Activated T-helper 1 cell treated with anti-CD3 and anti-CD28 coated beads, Interleukin-12 subunit alpha, Interleukin-12 subunit beta, Interleukin-2, Interleukin-4 antibody, amounts not matched to agents 30 ng/mL and 10 ng/mL and 1 ng/mL, durations not matched to agents 14 hours and 24 hours and 36 hours (primary cell): ENCODE results near the gene LPP. TPM values are rescaled to one million over a fixed set of nuclear protein-coding genes. Genes with fewer than 3 reads are reported as not detected.

ENCODE experiments used
- DNase-seq: peaks from one replicate; pipeline ENCODE4 v3.0.0; 2021; ENCODE audit warnings: low spot score
- H3K27ac Mint-ChIP-seq: one replicate; pipeline ENCODE4 v1.8.0; 2021; ENCODE audit warnings: mild to moderate bottlenecking, mixed read lengths
- H3K27me3 Mint-ChIP-seq: one replicate; pipeline ENCODE4 v1.8.0; 2022; ENCODE audit warnings: mild to moderate bottlenecking, moderate library complexity, mixed read lengths; ENCODE audit not compliant: insufficient read depth
- H3K36me3 Mint-ChIP-seq: one replicate; pipeline ENCODE4 v1.8.0; 2021; ENCODE audit warnings: low read depth, mixed read lengths
- H3K4me1 Mint-ChIP-seq: one replicate; pipeline ENCODE4 v1.8.0; 2021; ENCODE audit warnings: low read depth, mixed read lengths
- H3K4me3 Mint-ChIP-seq: one replicate; pipeline ENCODE4 v1.8.0; 2021; ENCODE audit warnings: mild to moderate bottlenecking, moderate library complexity, mixed read lengths
- H3K9me3 Mint-ChIP-seq: one replicate; pipeline ENCODE4 v1.8.0; 2021; ENCODE audit warnings: mixed read lengths
- intact Hi-C: fragments of 100-400 bp; cut with micrococcal nuclease; formaldehyde crosslinking; loops from one replicate; pipeline ENCODE4 v1.15.1; 2024
- total RNA-seq: library from RNA; stranded (reverse); gene quantifications from 2 replicates; pipeline ENCODE4 v1.2.3, GENCODE V29; 2022

Gene LPP
- total RNA-seq, 1 donor from 2014 or later, result 38.2 TPM

DNA sequence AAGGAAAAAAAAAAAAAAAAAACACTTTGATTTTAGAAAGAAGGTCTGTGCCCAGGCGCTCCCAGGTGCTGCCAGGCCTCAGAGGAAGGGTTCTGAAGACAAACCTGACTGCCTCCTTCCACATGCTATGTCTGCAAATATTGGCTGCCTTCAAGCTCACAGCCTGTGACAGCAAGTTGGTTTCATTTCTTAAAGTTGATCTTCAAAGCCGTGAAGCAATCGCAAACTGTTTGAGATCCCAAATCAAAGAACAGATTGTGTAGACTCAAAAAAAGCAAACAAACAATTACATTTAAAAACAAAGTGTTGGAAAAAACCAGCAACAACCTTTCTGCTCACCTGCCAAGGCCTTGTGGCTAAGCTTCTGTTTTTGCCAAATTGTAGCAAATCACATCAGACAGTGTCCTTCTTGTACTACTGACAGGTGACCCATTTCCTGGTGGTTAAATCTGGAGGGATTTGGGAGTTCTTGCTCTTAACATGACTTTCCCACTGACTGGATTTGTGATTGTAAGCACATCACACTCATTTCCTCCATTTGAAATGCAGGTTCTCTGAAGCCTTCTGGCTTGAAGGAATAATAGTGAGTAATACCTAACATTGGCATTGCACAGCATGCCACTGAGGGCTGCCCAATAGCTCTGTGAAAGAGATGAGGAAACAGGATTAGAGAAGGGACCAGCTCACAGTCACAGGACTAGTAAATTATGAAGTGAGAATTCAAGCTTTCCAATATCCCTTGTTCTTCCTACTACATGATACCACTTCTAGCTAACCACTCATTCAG is 502.4 kb downstream of the LPP start:
- no peak overlapping the region for H3K4me3 Mint-ChIP-seq
- intact Hi-C loops, result no loop called here
- H3K27ac Mint-ChIP-seq, result no peak overlapping the region
- DNase-seq, result no peak
- no peaks in the 10 kb centered on the region for H3K4me1 Mint-ChIP-seq
- H3K27me3 Mint-ChIP-seq, result peaks cover 2% of the 10 kb centered on the region
- H3K36me3 Mint-ChIP-seq, result peaks cover 7% of the 10 kb centered on the region
- peaks cover 2% of the 10 kb centered on the region for H3K9me3 Mint-ChIP-seq

DNA sequence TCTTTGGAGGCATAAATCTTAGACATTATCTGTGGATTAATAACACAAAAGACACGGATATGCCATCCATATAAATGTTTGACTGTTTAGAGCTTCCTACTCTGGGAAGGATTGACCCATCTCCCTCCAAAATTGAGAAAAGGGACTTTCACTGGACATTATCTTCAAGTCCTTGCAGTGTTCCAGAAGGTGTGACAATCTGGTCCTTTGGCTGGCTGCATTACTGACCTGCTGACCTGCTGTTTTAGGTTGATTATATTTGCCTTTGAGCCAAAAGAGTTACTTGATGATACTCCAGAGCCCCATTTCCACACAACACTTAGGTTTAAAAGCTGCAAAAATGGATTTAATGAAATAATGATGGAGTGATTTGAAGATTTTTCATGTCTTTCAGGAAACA is 504.6 kb downstream of the LPP start:
- Mint-ChIP-seq H3K27ac (no peak overlapping the region), H3K9me3 (no peaks in the 10 kb centered on the region), H3K4me3 (no peak overlapping the region), H3K4me1 (no peaks in the 10 kb centered on the region), H3K36me3 (peaks cover 6% of the 10 kb centered on the region), H3K27me3 (peaks cover 2% of the 10 kb centered on the region)
- DNase-seq, result no peak
- intact Hi-C loops, result no loop called here

GRCh38 chr3:188659449-188660090 is 505.6 kb downstream of the LPP start:
- DNase-seq, result no peak
- Mint-ChIP-seq H3K36me3 (peaks cover 3% of the 10 kb centered on the region), H3K4me3 (no peak overlapping the region), H3K9me3 (no peaks in the 10 kb centered on the region), H3K27me3 (peaks cover 2% of the 10 kb centered on the region), H3K4me1 (no peaks in the 10 kb centered on the region), H3K27ac (no peak overlapping the region)
- intact Hi-C loops, result loop anchor here (5.0 kb wide), 1 partner anchor 832 kb away; no protein-coding TSS in a partner anchor

GRCh38 chr3:188660415-188660814 is 506.5 kb downstream of the LPP start:
- Mint-ChIP-seq H3K4me3 (no peak overlapping the region), H3K9me3 (no peaks in the 10 kb centered on the region), H3K27me3 (peaks cover 2% of the 10 kb centered on the region), H3K36me3 (no peaks in the 10 kb centered on the region), H3K27ac (no peak overlapping the region), H3K4me1 (no peaks in the 10 kb centered on the region)
- DNase-seq, result no peak
- intact Hi-C loops, result loop anchor here (5.0 kb wide), 1 partner anchor 833 kb away; no protein-coding TSS in a partner anchor

- Mint-ChIP-seq H3K9me3 (no peaks in the 10 kb centered on the region), H3K36me3 (peaks cover 3% of the 10 kb centered on the region), H3K27ac (no peak overlapping the region), H3K27me3 (peaks cover 2% of the 10 kb centered on the region), H3K4me3 (no peak overlapping the region), H3K4me1 (no peaks in the 10 kb centered on the region)
- intact Hi-C loops, result loop anchor here (5.0 kb wide), 1 partner anchor 835 kb away; no protein-coding TSS in a partner anchor
- no peak for DNase-seq
Observed at GRCh38 chr3:188661806-188662205, 507.8 kb downstream of the LPP start.

GRCh38 chr3:188662214-188662613 is 508.3 kb downstream of the LPP start:
- Mint-ChIP-seq H3K27ac (no peak overlapping the region), H3K4me3 (no peak overlapping the region), H3K4me1 (peaks cover under 1% of the 10 kb centered on the region), H3K27me3 (peaks cover 2% of the 10 kb centered on the region), H3K9me3 (no peaks in the 10 kb centered on the region), H3K36me3 (peaks cover 3% of the 10 kb centered on the region)
- DNase-seq, result no peak
- intact Hi-C loops, result loop anchor here (5.0 kb wide), 1 partner anchor 835 kb away; no protein-coding TSS in a partner anchor

DNA sequence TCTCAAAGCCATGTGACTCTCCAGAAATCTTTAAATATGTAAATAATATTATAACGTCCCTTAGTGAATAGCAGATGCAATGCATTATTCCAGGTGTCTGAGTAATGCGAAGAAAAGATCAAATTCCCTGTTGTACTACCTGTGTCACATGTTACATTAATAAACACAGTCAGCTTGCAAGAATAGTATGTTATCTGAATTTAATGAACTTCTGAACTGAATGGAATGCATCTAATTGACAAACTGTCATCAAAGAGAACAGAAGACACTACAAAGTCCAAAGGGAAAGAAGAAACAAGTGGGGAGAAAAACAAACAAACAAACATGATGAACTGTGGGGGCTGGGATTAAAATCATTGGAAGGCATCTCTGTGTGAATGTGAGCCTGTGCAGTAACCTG is 508.8 kb downstream of the LPP start:
- Mint-ChIP-seq H3K27ac (no peak overlapping the region), H3K4me3 (no peak overlapping the region), H3K9me3 (no peaks in the 10 kb centered on the region), H3K36me3 (peaks cover 3% of the 10 kb centered on the region), H3K4me1 (peaks cover 6% of the 10 kb centered on the region), H3K27me3 (peaks cover 2% of the 10 kb centered on the region)
- intact Hi-C loops, result loop anchor here (5.0 kb wide), 1 partner anchor 835 kb away; no protein-coding TSS in a partner anchor
- DNase-seq, result no peak

GRCh38 chr3:188663839-188664238 is 509.9 kb downstream of the LPP start:
- Mint-ChIP-seq H3K36me3 (peaks cover 5% of the 10 kb centered on the region), H3K4me1 (peaks cover 7% of the 10 kb centered on the region), H3K27ac (no peak overlapping the region), H3K27me3 (peaks cover 2% of the 10 kb centered on the region), H3K9me3 (no peaks in the 10 kb centered on the region), H3K4me3 (no peak overlapping the region)
- no peak for DNase-seq
- intact Hi-C loops, result loop anchor here (5.0 kb wide), 1 partner anchor 837 kb away; no protein-coding TSS in a partner anchor

DNA sequence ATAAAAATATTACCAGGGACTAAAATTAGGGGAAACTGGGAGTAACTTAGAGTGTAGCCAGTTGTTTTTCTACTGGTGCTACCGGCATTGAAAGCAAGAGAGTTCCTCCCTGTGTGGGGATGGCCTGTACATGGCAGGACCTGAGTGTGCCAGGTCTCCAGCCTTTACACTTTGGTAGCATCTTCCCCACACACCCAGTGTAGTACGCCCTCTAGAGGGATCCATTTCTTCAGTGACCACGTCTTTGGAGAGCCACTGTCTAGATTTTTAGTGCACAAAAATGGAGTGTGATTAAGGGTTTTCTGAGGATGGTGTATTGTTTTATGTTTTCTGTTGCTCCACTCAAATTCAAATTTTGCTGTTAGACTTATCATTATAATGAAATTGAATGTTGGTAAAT is 510.8 kb downstream of the LPP start:
- Mint-ChIP-seq H3K36me3 (peaks cover 7% of the 10 kb centered on the region), H3K4me1 (peaks cover 7% of the 10 kb centered on the region), H3K27me3 (peaks cover 2% of the 10 kb centered on the region), H3K27ac (no peak overlapping the region), H3K9me3 (no peaks in the 10 kb centered on the region), H3K4me3 (no peak overlapping the region)
- intact Hi-C loops, result loop anchor here (5.0 kb wide), 1 partner anchor 837 kb away; no protein-coding TSS in a partner anchor
- DNase-seq, result no peak

GRCh38 chr3:188667926-188668325 is 514.0 kb downstream of the LPP start:
- H3K4me1 Mint-ChIP-seq, result peaks cover 17% of the 10 kb centered on the region
- peak overlapping the region; percentile 7 for H3K27ac Mint-ChIP-seq

DNA sequence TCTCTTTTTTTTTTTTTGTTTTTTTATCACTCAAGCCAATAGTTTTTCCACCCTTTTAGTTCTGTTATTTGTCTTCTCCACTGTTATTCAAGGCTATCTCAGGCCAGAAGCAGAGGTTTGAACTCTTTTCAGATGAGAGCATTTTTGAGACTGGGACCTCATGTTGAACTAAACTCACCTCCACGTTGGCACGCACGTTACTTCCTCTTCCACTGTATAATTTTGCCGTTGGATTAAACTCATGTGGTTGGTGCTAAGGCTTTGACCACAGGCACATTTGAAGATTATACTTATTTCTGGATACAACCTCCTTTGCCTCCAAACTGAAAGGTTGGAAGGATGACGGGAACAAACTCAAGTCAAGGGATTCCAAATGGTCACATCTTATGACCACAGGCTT is 516.5 kb downstream of the LPP start:
- no peaks in the 10 kb centered on the region for H3K27me3 Mint-ChIP-seq

More at GRCh38 chr3:188667926-188668325, 514.0 kb downstream of the LPP start:
- Mint-ChIP-seq H3K36me3 (peaks cover 7% of the 10 kb centered on the region), H3K4me3 (no peak overlapping the region), H3K9me3 (no peaks in the 10 kb centered on the region), H3K27me3 (no peaks in the 10 kb centered on the region)
- DNase-seq, result no peak
- intact Hi-C loops, result no loop called here

GRCh38 chr3:188671971-188672370 is 518.0 kb downstream of the LPP start:
- DNase-seq, result no peak
- Mint-ChIP-seq H3K27me3 (no peaks in the 10 kb centered on the region), H3K4me1 (peaks cover 17% of the 10 kb centered on the region), H3K36me3 (peaks cover 4% of the 10 kb centered on the region), H3K4me3 (no peak overlapping the region), H3K9me3 (peaks cover 4% of the 10 kb centered on the region), H3K27ac (no peak overlapping the region)
- intact Hi-C loops, result no loop called here

More for the DNA sequence above, 516.5 kb downstream of the LPP start:
- no peak overlapping the region for H3K4me3 Mint-ChIP-seq
- H3K27ac Mint-ChIP-seq, result no peak overlapping the region
- no peaks in the 10 kb centered on the region for H3K9me3 Mint-ChIP-seq
- DNase-seq, result no peak
- H3K36me3 Mint-ChIP-seq, result peaks cover 7% of the 10 kb centered on the region
- H3K4me1 Mint-ChIP-seq, result peaks cover 17% of the 10 kb centered on the region
- intact Hi-C loops, result no loop called here

DNA sequence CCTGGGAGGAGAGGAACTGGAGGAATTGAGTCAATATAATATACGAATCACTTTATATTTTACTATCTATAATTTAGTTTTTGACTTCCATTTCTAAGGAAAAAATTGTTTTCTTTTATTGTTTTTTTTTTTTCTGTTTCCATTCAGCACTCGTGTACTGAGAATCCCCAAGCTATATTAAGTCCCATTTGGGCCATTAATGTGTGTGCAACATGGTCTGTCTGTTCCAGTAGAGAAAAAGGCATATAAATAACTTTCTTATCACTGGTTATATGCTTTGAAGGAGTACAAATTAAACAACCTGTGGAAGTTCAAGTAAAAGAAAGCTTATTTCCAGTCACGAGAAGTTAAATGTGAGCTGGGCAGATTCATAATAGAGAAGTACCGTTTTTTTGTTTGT is 518.9 kb downstream of the LPP start:
- peaks cover 16% of the 10 kb centered on the region for H3K4me1 Mint-ChIP-seq
- no peak for DNase-seq
- peaks cover 4% of the 10 kb centered on the region for H3K9me3 Mint-ChIP-seq
- no peaks in the 10 kb centered on the region for H3K27me3 Mint-ChIP-seq
- H3K36me3 Mint-ChIP-seq, result peaks cover 4% of the 10 kb centered on the region
- H3K4me3 Mint-ChIP-seq, result no peak overlapping the region
- intact Hi-C loops, result no loop called here
- no peak overlapping the region for H3K27ac Mint-ChIP-seq
